ENCODE results near the gene HSPA12B. TPM values are rescaled to one million over a fixed set of nuclear protein-coding genes. Genes with fewer than 3 reads are reported as not detected.

Gene HSPA12B
- polyA plus RNA-seq, 1 of the 3 experiments (the other 2 are of a cell fraction), result 0.46 TPM

GRCh38 chr20:3743251-3743650 lies 10.8 kb downstream of the HSPA12B start (continued):
- TF ChIP-seq JUND (IDR thresholded peaks at IDR 0.05), result no peak
- no peak for TF ChIP-seq USF1 (IDR thresholded peaks at IDR 0.05; ENCODE audit: borderline replicate concordance, low read depth)
- no peak for TF ChIP-seq EP300 (IDR thresholded peaks at IDR 0.05; ENCODE audit: borderline replicate concordance in 1 of 2, low read depth in 1 of 2, low read length in 1 of 2)

GRCh38 chr20:3744037-3744436 lies 11.6 kb downstream of the HSPA12B start:
- no peak for DNase-seq
- H3K27me3 ChIP-seq (ENCODE audit: insufficient read depth), result no peaks in the 10 kb centered on the region
- no peaks in the 10 kb centered on the region for H3K79me2 ChIP-seq (ENCODE audit: insufficient read depth)
- no peak overlapping the region for H3K4me2 ChIP-seq
- H3K9me2 ChIP-seq, result no peaks in the 10 kb centered on the region
- no peak overlapping the region for H3K4me3 ChIP-seq (ENCODE audit: low read depth in 2 of 2, low read length in 1 of 2)
- H2AFZ ChIP-seq (ENCODE audit: low read depth), result no peak overlapping the region
- no peaks in the 10 kb centered on the region for H3F3A ChIP-seq (replicated peaks; ENCODE audit: insufficient read depth)
- ChIA-PET CTCF (interaction anchor here (1.0 to 2.3 kb wide), 7 partner anchors 11 to 111 kb away, joined by 3 to 11 read pairs (median 4); partner anchors contain the start of genes SIGLEC1 and SPEF1), POLR2A (no interaction called here)
- H3K4me1 ChIP-seq (ENCODE audit: control insufficient read depth in 1 of 2, insufficient read depth in 2 of 2, low read depth in 1 of 2, low read length in 1 of 2), result peaks cover 0 to 26% of the 10 kb centered on the region in 2 experiments; a peak in 1 of 4 replicates
- no peak for TF ChIP-seq NFIC (IDR thresholded peaks at IDR 0.05; ENCODE audit: borderline replicate concordance)
- TF ChIP-seq USF1 (IDR thresholded peaks at IDR 0.05; ENCODE audit: borderline replicate concordance, low read depth), result no peak
- TF ChIP-seq TAF1 (IDR thresholded peaks at IDR 0.05; ENCODE audit: borderline replicate concordance, low read depth, low read length), result no peak
- TF ChIP-seq SMC3 (IDR thresholded peaks at IDR 0.05; ENCODE audit: low read depth, low read length), result no peak
- TF ChIP-seq SIN3A (IDR thresholded peaks at IDR 0.05; ENCODE audit: borderline replicate concordance, low read depth, low read length), result no peak
- TF ChIP-seq CTCF (IDR thresholded peaks at IDR 0.05), result no peak
- no peak for TF ChIP-seq USF2 (IDR thresholded peaks at IDR 0.05; ENCODE audit: borderline replicate concordance, low read depth, low read length)
- no peak for TF ChIP-seq RAD21 (IDR thresholded peaks at IDR 0.05; ENCODE audit: low read length)
- TF ChIP-seq IRF3 (IDR thresholded peaks at IDR 0.05; ENCODE audit: low read depth, low read length), result no peak
- no peak for TF ChIP-seq EZH2phosphoT487 (IDR thresholded peaks at IDR 0.05; ENCODE audit: borderline replicate concordance, low read depth)
- TF ChIP-seq RXRA (IDR thresholded peaks at IDR 0.05; ENCODE audit: borderline replicate concordance, low read depth), result no peak
- no peak for TF ChIP-seq MAX (IDR thresholded peaks at IDR 0.05; ENCODE audit: low read depth)
- no peak for TF ChIP-seq CHD2 (IDR thresholded peaks at IDR 0.05; ENCODE audit: low read length, partially characterized antibody)
- TF ChIP-seq MXI1 (IDR thresholded peaks at IDR 0.05; ENCODE audit: low read depth, low read length), result no peak
- no peak for TF ChIP-seq POLR2AphosphoS5 (IDR thresholded peaks at IDR 0.05; ENCODE audit: low read depth, low read length)
- no peak for TF ChIP-seq ELF1 (IDR thresholded peaks at IDR 0.05)
- TF ChIP-seq FOXJ3 (CRISPR knock-in tag; IDR thresholded peaks at IDR 0.05), result no peak
- TF ChIP-seq EP300 (IDR thresholded peaks at IDR 0.05; ENCODE audit: borderline replicate concordance in 1 of 2, low read depth in 1 of 2, low read length in 1 of 2), result no peak
- TF ChIP-seq TEAD4 (IDR thresholded peaks at IDR 0.05; ENCODE audit: borderline replicate concordance, insufficient read depth), result no peak
- no peak for TF ChIP-seq FOXM1 (IDR thresholded peaks at IDR 0.05; ENCODE audit: low read depth)
- 40% methylated on average over 1 of the region's 1 CpG for WGBS (ENCODE audit: low lambda C conversion rate)
- no peak overlapping the region for H3K27ac ChIP-seq (ENCODE audit: low read depth in 2 of 2, low read length in 1 of 2)
- H4K20me1 ChIP-seq (ENCODE audit: insufficient read depth), result no peaks in the 10 kb centered on the region
- H3K9me3 ChIP-seq, result no peaks in the 10 kb centered on the region
- H3K36me3 ChIP-seq (replicated peaks in 1 of 2; ENCODE audit: control insufficient read depth in 1 of 2, insufficient read depth in 2 of 2, low read length in 1 of 2), result no peaks in the 10 kb centered on the region
- H3K9ac ChIP-seq, result no peak overlapping the region
